CD4-positive, alpha-beta T cell treated with Interleukin-10 for 1 hour (primary cell): ENCODE results near the gene GADL1.
A peak's percentile ranks its signal among the peaks of the same experiment; 100 is the strongest.

Experiments used
- DNase-seq: peaks from one replicate; pipeline ENCODE4 v3.0.0-alpha.2; 2020

The GADL1 gene

DNA sequence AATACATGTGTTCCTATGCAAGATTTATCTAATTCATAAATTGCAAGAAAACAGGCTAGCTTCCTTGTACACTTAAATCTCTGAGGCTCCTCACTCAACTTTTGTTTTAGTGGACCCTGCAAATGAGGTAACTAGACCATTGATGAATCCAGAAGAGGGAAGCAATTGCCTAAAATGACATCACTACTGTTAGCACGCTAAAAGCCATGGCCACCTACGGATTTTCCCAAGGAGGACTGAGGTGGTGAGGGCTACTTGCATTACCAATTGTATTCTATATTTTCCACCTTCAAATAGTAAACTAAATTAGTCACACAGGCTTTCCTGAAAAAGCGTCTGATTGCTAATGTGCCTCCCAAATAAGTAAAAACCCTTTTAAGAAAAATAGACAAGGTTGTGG, 140.7 kb downstream of the GADL1 start:
- no peak for DNase-seq

DNA sequence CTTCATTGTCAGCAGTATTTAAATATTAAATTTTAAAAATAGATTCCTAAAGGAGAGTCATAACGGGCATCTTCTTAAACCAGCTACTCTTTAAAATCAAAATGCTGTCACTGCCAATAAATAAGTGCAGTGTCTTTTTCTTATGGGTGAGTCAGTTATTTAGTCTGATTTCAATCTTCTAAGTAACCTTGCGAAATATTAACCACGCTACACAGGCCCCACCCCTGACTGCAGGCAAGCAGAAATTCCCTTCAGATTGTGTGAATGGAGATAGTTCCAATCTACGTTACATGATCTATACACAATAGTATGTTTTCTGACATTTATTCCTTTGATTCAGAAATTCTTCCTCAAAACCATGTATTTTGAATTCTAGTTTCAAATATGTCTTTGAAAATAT, 141.5 kb downstream of the GADL1 start:
- DNase-seq: no peak

DNA sequence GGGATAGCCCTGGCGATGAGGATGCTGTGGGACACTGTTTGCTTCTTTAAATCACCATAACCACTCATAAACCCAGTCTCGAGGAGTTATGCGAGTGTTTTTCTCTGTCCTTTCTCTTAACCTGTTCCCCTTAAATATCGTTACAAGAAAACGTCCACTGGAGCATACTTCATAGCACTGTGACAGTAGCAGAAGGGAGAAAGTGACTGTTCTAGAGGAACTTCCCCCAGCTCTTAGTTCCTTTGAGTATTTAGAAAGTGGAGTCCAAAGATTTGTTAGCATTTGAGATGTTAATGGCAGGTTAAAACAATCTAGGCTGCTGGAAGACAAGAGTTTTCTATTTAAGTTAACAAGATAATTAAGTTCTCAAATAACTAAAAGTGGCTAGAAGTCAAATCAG, 142.0 kb downstream of the GADL1 start:
- DNase-seq: no peak

DNA sequence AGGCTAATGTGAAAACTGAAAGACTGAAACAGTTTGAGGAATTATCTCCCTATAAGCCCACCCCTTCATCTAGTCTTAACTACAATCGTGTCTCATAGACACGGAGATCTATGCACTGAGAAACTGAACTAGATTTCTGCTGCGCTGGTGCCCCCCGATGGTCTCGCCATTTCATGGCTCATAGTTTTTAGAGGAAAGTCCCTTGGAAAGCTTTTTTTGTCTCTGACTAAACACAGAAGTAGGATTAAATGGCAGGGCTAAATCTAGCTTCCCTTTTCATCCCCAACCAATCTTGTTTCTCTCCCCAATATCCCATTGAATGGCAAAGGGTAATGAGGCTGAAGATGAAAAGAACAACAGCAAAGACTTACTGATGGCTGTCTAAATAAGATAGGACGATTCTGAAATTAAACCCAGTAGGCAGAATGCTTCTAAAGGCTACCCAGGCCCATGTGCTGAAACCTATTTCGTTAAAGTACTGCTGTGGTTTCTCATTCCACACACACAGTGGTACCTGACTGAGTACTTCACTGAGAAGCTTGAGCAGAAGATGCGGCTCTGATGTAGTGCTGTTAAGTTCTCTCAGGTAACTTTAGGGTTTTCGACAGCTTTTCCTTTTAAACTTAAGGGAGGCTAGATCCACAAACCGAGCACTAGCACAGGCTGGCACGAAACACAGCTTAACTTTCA, 142.7 kb downstream of the GADL1 start:
- DNase-seq: peak; percentile 44

DNA sequence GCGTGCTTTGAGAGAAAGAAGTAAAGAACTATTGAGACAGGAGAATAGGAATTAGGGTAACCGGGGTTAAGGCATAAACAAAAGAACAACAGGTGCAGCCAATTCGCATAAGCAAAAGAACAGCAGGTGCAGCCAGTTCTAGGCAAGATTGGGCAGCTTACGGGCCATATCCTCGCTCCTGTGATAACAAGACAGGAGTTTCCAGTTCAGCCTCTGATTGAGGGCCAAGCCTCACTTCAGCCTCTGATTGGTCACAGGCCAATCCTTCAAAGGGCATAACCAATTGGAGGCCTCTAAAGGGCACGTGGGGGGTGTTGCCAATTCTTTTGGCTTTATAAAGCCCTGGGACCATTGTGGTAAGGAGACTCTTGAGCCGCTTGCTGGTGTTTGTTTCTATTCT, 143.5 kb downstream of the GADL1 start:
- DNase-seq: no peak

DNA sequence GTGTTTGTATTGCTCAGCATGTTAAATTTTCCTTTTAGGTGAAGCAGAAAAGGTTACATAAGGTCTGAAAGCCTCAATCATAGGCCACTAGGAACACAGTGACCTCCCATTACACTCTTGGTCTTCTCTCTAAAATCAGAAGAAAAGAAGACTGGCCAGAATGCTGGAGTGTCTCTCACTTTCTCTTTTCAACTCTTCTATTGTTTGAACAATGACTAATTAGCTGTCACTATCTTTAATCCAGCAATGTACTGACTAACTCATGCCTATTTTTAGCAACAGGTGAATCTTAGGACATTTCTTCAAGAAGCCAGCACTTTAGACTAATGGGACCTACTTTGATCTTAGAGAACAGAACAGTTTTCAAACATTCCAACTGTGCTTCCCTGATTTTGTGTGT, 145.2 kb downstream of the GADL1 start:
- DNase-seq: no peak

DNA sequence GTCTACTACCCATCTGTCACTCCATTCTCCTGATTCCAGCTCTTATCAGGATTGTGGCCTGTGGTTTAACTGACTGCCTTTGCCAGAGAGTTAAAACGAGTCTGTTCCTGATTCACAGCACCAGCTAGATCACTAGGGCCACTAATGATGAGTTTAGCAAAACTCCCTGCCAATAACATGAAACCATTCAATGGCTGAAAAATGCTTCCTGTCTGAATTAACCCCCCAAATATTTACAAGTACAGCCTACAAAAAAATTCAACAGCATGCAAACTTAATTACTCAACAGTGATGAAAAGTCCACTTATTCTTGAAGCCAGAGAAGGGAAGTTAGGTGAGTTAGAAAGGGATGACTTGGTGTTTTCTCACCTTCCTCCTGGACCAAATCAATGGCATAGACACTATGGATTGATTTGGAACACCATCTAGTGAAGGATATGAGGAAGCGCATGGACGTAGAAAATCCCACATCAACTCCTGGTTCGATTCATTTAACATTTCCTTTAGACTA, 146.6 kb downstream of the GADL1 start:
- no peak for DNase-seq

DNA sequence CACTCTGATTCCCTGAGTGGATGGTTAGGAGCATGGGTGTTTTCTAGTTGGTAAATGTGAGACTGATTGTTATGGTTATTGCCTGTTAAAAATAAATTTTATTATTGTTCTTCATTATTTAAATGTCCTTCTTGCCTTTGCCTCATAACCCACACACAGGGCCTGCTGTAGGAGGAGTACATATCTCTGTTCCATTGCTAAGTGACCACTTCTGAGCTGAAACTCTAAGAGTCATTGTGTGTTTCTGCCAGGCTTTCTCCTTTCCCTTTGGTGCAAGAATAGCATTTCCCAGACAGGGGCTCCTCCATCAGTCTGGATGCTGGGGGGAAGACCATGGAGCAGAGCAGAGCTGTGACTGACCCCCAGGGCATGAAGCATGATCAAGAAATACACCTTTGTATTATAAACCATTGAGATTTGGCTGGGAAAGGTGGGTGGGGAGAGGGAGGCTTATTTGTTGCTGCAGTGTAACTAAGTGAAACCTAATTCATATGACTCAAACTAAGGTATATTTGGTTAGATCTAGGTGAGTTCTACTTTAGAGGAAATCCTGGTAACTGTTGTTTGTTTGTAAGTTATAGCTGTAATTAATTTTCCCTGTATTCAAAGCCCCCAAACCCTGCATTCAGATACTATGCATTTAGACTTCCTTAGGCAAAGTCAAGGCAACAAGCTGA, 150.7 kb downstream of the GADL1 start:
- DNase-seq: no peak

DNA sequence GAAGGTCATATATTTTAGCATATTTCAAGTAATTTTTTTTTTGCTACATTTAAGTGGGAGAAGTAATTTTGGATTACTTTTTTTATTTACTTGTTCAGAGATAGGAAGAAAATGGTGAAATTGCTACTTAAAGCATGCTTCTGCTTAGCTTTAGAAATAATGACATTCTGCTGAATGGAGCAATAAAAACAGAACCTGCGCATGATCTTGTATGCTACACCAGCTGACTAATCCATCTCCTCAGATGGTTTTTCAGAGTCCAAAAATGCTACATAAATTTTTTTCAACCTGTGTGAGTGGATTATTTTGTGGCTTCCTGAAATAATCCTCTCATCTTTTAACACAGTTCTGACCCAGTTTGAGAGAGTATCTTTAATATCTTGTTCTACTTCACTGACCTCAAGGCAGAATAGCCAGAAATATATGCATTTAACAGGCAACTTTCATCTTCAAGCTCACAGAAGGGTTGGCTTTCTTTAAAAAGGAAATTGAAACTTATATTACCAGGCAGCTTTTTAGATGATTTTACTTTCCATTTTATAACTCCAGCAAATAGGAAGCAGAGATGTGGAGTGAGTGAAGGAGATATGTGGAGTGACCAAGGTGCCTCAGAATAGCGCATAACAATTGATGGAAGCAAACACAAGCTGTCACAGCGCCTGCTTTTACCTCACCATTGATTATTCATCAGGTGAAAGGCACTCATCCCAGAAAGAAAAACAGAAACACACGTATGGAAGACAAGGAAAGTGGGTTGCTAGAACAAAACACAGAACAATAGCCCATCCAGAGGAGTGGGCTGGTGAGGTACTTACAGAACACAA, 151.5 kb downstream of the GADL1 start:
- DNase-seq: no peak

DNA sequence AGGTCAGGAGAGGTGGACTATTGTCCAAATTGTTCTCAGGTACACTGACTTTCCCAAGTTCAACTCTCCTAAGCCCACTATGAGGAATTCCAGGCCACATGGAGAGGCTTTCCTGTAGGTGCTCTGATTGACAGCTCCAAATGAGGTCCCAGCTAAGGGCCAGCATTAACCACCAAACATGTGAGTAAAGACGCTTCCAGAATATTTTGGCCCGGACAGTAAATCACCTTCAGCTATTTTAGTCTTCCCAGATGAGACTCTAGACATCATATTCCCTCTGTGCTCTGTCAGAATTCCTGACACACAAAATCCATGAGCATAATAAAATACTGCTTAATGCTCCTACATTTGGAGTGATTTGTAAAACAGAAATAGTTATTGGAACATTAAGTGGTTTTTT, 152.6 kb downstream of the GADL1 start:
- DNase-seq: no peak

DNA sequence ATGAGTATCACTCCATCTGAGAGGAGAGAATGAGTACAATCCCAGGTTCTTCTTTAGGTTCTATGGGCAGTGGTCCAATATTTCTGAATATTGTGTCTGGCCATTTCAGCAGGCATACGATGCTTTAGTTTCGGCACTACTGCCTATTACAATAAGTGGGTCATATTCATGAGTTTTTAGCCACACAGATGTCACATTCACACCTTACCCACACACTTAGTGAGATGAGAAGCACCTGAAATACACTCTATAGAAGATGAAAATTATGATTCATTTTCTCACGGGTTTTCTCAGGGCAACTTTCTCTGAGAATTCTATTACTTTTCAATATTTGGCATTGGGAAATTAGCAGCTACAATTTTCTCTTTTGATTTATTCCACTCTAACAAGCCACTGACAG, 155.9 kb downstream of the GADL1 start:
- DNase-seq: no peak

DNA sequence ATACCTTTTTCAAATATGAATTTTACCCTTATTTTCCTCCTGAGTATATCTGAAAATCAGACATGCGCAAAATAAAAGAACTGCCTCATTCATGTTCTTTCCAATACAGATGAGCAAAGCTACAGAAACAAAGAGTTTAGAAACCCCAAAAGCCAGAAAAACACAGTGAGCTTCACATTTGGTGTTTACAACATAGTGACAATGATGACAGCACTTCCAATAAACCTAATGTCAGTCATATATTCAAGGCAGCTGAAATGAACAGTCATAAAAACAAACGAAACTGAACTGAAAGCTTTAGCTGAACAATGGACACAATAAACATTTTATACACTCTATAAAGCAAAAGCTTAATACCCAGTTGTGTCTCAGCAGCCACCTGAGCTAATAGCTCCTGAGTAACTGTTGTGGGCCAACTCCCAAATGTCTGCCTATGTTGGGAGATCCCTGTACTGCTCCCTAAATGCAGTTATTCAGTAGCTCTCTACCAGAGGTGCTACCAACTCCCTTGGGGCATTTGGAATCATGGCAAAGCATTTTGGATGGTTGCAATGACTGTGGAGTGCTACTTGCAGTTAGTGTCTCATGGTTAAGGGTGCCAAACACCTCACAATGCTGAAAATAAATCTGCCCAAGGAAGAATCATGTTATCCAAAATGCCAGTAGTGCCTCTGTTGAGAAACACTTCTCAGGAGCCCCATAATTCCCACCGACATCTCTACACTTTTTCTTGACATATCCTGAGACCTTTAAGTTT, 156.5 kb downstream of the GADL1 start:
- DNase-seq: no peak

DNA sequence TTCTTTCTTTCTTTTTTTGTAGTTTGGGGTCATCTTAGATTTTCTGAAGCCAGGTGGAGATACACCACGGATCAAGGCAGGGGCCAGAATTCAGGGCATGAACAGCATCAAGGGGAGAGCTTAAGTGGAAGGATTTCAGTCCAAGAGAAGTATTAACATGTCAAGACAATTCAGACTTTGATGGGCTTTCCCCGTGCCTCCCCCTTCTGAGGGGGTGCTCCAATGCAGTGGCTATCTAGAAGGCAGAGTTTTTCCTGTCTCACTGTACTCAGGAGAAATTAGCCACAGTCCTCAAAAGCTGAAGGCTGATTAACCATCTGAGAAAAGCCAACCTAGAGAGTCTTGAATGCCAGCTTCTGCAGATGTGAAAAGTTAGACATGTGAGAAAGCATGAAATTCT, 160.8 kb downstream of the GADL1 start:
- DNase-seq: no peak

DNA sequence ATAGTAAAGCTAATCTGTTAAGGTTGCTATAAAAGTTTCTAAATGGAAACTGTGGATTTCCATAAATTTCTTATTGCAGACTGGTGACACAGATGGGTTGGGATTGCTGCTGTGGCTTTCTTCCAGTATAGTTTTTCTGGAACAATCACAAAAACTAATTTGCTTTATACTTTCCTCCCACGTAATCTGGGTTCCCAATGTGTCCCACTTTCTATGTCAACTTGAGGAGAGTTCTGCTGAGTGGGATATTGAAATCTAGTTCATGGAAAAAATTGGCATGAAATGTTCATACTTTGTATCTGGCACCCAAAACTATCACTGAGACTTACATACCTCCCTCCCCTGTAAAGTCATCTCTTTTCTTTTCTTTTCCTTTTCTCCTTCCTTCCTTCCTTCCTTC, 161.3 kb downstream of the GADL1 start:
- no peak for DNase-seq

DNA sequence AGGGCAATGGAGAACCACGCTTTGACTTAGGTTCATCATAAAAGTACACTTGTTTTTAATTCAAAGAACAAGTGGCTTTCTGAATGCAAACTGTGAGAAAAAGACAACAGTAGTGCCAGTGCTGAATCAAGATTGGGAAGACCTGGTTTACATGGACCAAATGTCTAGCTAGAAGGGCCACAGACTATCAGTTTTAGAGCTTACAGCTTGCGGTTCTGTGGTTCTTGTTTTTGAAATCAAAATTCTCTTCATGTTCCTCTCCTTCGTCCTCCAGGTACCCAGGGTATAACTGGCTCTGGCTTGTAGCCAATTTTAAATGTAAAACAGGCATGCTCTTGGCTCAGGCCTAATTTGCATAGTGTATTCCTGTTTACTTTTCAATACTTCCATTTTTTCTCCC, 163.5 kb downstream of the GADL1 start:
- no peak for DNase-seq

DNA sequence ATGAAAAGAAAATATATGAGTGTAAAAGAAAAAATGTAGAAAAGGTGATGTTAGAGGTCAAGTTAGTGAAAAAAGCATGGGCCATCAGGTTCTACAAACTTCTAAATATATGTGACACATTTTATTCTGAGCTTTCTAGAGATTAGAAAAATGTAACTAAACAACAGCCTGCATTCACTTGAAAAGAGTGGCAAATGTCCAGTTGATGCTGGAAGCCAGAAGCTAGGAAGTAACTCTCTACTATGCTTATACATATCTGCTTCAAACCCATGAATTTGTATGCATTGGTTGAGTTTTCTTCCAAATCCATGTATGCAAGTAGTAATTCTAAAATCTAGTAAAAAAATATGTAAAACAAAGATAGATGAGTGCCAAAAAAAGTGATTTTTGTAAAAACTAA, 164.5 kb downstream of the GADL1 start:
- no peak for DNase-seq

DNA sequence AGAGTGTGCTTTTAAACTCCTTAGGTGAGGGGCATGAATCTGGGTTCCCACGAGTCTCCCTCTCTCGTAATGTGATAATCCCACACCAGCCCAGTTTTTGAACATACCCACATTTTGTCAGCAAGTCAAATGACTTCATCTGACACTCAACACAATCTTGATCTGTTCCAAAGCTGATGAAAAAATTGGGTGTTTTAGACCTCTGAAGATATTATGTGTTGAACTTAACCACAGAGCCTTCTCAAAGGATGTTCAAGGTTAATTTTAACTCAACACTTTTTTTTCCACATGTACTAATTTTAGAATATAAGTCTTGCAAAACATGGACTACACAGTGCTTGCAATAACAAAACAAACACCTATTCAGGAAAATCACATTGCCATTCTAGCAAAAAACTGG, 164.9 kb downstream of the GADL1 start:
- no peak for DNase-seq

DNA sequence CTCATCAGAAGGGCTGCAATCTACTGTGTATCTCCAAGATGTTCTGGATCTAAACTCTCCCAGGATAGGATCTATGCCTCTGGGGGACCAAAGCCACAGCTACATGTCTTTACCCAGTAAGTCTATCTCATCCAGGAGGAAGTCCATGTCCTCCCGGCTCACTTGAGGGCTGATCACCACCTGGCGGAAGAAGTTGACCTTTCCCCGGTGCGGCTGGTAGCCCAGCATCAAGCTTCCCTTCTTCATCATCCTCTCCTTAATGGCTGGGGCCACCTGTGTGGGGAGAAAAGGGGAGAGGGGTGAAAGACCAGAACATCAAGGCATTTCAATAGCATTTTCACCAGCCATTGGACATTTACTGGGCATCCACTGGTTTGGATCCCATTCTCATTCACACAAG, 166.3 kb downstream of the GADL1 start:
- DNase-seq: no peak

DNA sequence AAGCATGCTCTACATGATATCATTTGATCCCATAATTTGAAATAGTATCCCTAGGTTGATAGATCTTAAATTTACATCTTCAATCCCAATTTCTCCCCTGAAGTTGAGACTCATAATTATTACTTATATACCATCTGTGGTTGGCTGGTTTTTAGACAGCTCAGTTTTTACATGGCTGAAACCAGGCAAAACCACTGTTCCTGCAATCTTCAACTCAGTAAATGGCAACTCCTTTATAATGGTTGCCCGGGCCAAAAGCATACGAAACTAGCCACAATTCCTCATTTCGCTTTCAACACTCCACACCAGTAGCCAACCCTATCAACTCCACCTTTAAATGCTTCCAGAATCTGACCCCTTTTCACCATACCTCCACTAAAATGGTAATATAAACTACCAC, 169.6 kb downstream of the GADL1 start:
- DNase-seq: no peak

DNA sequence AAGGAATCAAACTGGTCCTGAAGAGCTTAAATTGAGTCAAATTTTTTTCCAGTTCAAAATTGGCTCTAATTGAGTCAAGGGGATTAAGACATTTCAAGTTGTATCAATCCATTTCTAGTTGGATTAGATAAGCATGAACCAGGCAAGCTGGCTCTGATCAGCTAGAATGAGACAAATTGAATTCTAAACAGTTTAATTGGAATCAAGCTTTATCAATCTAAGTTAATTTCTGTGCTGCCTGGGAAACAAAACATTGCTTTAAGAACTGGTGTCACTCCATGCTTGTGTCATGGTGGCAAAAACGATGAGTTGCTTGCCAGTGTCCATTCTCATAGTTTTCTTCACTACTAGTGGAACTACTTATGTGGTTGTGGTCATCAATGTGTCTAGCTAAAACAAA, 171.2 kb downstream of the GADL1 start:
- DNase-seq: no peak

DNA sequence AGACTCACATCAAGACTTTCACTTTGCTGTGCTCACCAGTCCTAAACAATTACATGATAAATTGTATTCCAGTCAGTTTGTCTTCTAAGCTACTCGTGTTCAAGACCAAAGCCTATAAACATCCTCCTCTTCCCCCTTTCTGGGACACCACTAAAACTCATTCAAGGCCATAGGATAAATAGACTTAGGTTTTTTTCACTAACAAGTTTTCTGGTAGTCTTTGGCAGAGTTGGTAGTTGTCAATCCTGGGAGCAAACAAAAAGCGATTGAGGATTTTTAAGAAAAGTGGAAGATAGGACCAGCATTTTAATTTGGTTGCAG, 173.2 kb downstream of the GADL1 start:
- DNase-seq: no peak

DNA sequence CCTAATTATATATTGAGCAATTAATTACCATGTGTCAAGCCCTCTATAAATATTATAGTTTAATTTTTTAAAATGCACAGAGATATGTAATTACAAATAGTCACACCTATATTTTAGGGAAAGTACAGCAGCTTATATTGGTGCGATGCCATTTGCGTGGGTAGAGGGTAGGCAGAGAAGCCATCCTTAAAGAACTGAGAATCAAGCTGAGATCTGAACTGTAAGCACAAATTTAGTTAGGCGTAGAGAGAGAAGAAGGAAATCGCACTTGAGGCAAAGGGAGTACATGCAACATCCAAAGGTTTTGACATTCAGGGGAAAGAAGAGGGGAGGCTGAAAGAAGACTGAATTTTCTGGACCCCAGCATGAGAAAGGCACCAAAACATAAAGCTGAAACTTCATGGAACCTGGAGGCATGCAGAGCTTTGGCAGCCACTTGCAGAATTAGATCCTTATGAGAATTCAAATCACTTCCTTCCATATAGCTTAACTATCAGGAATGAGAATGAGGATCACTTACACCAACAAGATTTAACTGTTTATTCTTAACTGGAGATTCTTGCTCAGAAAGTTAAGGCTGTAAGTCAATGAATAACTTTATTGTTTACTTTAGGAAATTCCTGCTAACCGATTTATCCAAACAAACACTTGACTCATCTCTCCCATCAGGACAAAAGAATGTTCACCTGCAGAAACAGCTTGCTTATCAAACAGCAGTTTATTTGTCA, 173.7 kb downstream of the GADL1 start:
- no peak for DNase-seq

DNA sequence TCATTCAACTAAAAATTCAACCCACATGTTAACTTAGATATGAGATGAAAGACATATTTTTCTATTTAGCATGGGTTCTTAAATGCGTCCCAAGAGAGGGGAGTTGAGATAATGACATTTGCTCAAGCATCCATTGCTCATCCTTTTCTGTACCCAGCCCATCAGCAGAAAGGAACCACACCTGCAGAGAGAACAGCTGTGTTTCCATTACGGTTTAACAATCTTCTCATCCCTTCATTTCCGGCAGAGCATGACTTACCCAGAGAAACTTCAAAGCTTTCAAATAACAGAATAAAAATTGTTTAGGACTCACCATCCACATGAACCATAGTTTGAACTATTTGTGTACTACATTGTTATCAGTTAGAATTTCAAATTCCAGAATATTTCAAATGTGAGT, 174.9 kb downstream of the GADL1 start:
- DNase-seq: no peak
